HCT116 (cell line): ENCODE results near the gene PCCA. TPM values are rescaled to one million over a fixed set of nuclear protein-coding genes. Genes with fewer than 3 reads are reported as not detected.

Experiments
- CEBPB ChIP-seq: IDR thresholded peaks from 2 replicates; pipeline ENCODE4 v1.6.1; 2012; ENCODE audit warnings: low read depth
- CTCF ChIP-seq, 3 experiments: fragments of 200-600 bp in 1 of 3; sonication (generic) in 1 of 3; IDR thresholded peaks in 2 of 3; conservative IDR thresholded peaks in 1 of 3; 2 replicates each; pipeline ENCODE4 v1.5.1; 2012 to 2017; ENCODE audit warnings: low read depth in 2 of 3, low read length in 2 of 3, antibody characterized with exemption in 1 of 3, borderline replicate concordance in 1 of 3, control low read depth in 1 of 3, mild to moderate bottlenecking in 1 of 3, mixed read lengths in 1 of 3, mixed run types in 1 of 3, moderate library complexity in 1 of 3; ENCODE audit not compliant: insufficient read depth in 1 of 3
- EGR1 ChIP-seq: IDR thresholded peaks from 2 replicates; pipeline ENCODE4 v1.6.1; 2012; ENCODE audit warnings: low read depth
- ELF1 ChIP-seq: IDR thresholded peaks from 2 replicates; pipeline ENCODE4 v1.6.1; 2012; ENCODE audit warnings: low read depth, borderline replicate concordance
- EZH2 ChIP-seq: fragments of 200-600 bp; sonication (generic); IDR thresholded peaks from 2 replicates; pipeline ENCODE4 v1.6.1; 2017; ENCODE audit warnings: antibody characterized with exemption, mixed run types
- EZH2phosphoT487 ChIP-seq: fragments of 200-600 bp; IDR thresholded peaks from 2 replicates; pipeline ENCODE4 v1.6.1; 2018; ENCODE audit warnings: antibody characterized with exemption, borderline replicate concordance
- JUND ChIP-seq: IDR thresholded peaks from 2 replicates; pipeline ENCODE4 v1.6.1; 2012
- POLR2A ChIP-seq: IDR thresholded peaks from 2 replicates; pipeline ENCODE4 v1.7.0; 2011; ENCODE audit warnings: borderline replicate concordance; ENCODE audit not compliant: insufficient read depth, insufficient read length; ENCODE audit errors: extremely low read depth
- POLR2AphosphoS5 ChIP-seq: IDR thresholded peaks from 2 replicates; pipeline ENCODE4 v1.6.1; 2011; ENCODE audit warnings: mild to moderate bottlenecking, low read depth, low read length, moderate library complexity
- RAD21 ChIP-seq: IDR thresholded peaks from 2 replicates; pipeline ENCODE4 v1.6.1; 2012; ENCODE audit warnings: low read depth, mild to moderate bottlenecking
- SIN3A ChIP-seq: IDR thresholded peaks from 2 replicates; pipeline ENCODE4 v1.6.1; 2012; ENCODE audit warnings: low read depth
- ZFX ChIP-seq: fragments of 450-650 bp; IDR thresholded peaks from 2 replicates; pipeline ENCODE4 v1.6.1; 2017
- ZNF274 ChIP-seq: fragments of 200-500 bp; sonication (Bioruptor generic); IDR thresholded peaks from 2 replicates; pipeline ENCODE4 v1.6.1; 2014; ENCODE audit warnings: mild to moderate bottlenecking, low read depth, low read length, inconsistent platforms
- total RNA-seq: library from RNA; stranded (reverse); gene quantifications from one replicate; pipeline ENCODE4 v1.2.1, GENCODE V29; 2021; ENCODE audit not compliant: unreplicated experiment
- TF ChIP-seq, protein P1 (sequence below): IDR thresholded peaks from 2 replicates; pipeline ENCODE4 v1.6.1; 2011; ENCODE audit warnings: mild to moderate bottlenecking, low read length, moderate library complexity; ENCODE audit not compliant: insufficient replicate concordance; ENCODE audit errors: extremely low read depth

PCCA gene
- total RNA-seq, 1 experiment from 2014 or later: 23.0 TPM

GRCh38 chr13:100106705-100107104 lies 17.8 kb downstream of the PCCA start (continued):
- TF ChIP-seq CTCF (IDR thresholded peaks at IDR 0.05 in 2 of 3, conservative IDR thresholded peaks at IDR 0.05 in 1 of 3; ENCODE audit: borderline replicate concordance in 1 of 3, insufficient read depth in 1 of 3, low read depth in 2 of 3, low read length in 2 of 3) (no peak), EZH2phosphoT487 (no peak), POLR2AphosphoS5 (no peak), ZFX (no peak), SIN3A (no peak), CEBPB (no peak), EZH2 (no peak), JUND (no peak), ZNF274 (no peak), RAD21 (no peak), ELF1 (no peak), EGR1 (no peak), POLR2A (no peak)
- TF ChIP-seq, protein P1, sequence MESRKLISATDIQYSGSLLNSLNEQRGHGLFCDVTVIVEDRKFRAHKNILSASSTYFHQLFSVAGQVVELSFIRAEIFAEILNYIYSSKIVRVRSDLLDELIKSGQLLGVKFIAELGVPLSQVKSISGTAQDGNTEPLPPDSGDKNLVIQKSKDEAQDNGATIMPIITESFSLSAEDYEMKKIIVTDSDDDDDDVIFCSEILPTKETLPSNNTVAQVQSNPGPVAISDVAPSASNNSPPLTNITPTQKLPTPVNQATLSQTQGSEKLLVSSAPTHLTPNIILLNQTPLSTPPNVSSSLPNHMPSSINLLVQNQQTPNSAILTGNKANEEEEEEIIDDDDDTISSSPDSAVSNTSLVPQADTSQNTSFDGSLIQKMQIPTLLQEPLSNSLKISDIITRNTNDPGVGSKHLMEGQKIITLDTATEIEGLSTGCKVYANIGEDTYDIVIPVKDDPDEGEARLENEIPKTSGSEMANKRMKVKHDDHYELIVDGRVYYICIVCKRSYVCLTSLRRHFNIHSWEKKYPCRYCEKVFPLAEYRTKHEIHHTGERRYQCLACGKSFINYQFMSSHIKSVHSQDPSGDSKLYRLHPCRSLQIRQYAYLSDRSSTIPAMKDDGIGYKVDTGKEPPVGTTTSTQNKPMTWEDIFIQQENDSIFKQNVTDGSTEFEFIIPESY: no peak
- TF ChIP-seq, all 23 proteins: peak for 0
